ENCODE results near the gene GNAQ. TPM values are rescaled to one million over a fixed set of nuclear protein-coding genes. Genes with fewer than 3 reads are reported as not detected.

Gene GNAQ
- total RNA-seq, 1 donor from 2014 or later, result 35.4 TPM

- no peak overlapping the region for H3K4me3 ChIP-seq (ENCODE audit: low read depth, low read length)
- H3K36me3 ChIP-seq (ENCODE audit: control insufficient read depth, insufficient read depth, low read length), result no peaks in the 10 kb centered on the region
- DNase-seq (ENCODE audit: low read depth), result no peak
- TF ChIP-seq CTCF (IDR thresholded peaks at IDR 0.05; ENCODE audit: insufficient read depth, low read length, poor library complexity, severe bottlenecking), result no peak
- H3K27me3 ChIP-seq (ENCODE audit: control insufficient read depth, insufficient read depth, low read length), result no peaks in the 10 kb centered on the region
Observed at GRCh38 chr9:77912895-77913693, 118.5 kb downstream of the GNAQ start.

- no peaks in the 10 kb centered on the region for H3K36me3 ChIP-seq (ENCODE audit: control insufficient read depth, insufficient read depth, low read length)
- no peak for TF ChIP-seq CTCF (IDR thresholded peaks at IDR 0.05; ENCODE audit: insufficient read depth, low read length, poor library complexity, severe bottlenecking)
- no peaks in the 10 kb centered on the region for H3K27me3 ChIP-seq (ENCODE audit: control insufficient read depth, insufficient read depth, low read length)
- no peak for DNase-seq (ENCODE audit: low read depth)
- H3K4me3 ChIP-seq (ENCODE audit: low read depth, low read length), result no peak overlapping the region
Observed at GRCh38 chr9:77911928-77912327, 119.7 kb downstream of the GNAQ start.

GRCh38 chr9:77910194-77910621 lies 121.4 kb downstream of the GNAQ start:
- H3K36me3 ChIP-seq (ENCODE audit: control insufficient read depth, insufficient read depth, low read length), result no peaks in the 10 kb centered on the region
- no peak for DNase-seq (ENCODE audit: low read depth)
- no peak overlapping the region for H3K4me3 ChIP-seq (ENCODE audit: low read depth, low read length)
- H3K27me3 ChIP-seq (ENCODE audit: control insufficient read depth, insufficient read depth, low read length), result no peaks in the 10 kb centered on the region
- TF ChIP-seq CTCF (IDR thresholded peaks at IDR 0.05; ENCODE audit: insufficient read depth, low read length, poor library complexity, severe bottlenecking), result no peak

- no peak for DNase-seq (ENCODE audit: low read depth)
- TF ChIP-seq CTCF (IDR thresholded peaks at IDR 0.05; ENCODE audit: insufficient read depth, low read length, poor library complexity, severe bottlenecking), result no peak
- no peak overlapping the region for H3K4me3 ChIP-seq (ENCODE audit: low read depth, low read length)
- H3K36me3 ChIP-seq (ENCODE audit: control insufficient read depth, insufficient read depth, low read length), result no peaks in the 10 kb centered on the region
- no peaks in the 10 kb centered on the region for H3K27me3 ChIP-seq (ENCODE audit: control insufficient read depth, insufficient read depth, low read length)
Observed at GRCh38 chr9:77909306-77909705, 122.3 kb downstream of the GNAQ start.

- no peak overlapping the region for H3K4me3 ChIP-seq (ENCODE audit: low read depth, low read length)
- H3K36me3 ChIP-seq (ENCODE audit: control insufficient read depth, insufficient read depth, low read length), result no peaks in the 10 kb centered on the region
- no peak for TF ChIP-seq CTCF (IDR thresholded peaks at IDR 0.05; ENCODE audit: insufficient read depth, low read length, poor library complexity, severe bottlenecking)
- DNase-seq (ENCODE audit: low read depth), result no peak
- H3K27me3 ChIP-seq (ENCODE audit: control insufficient read depth, insufficient read depth, low read length), result no peaks in the 10 kb centered on the region
Observed at GRCh38 chr9:77908293-77908692, 123.3 kb downstream of the GNAQ start.

GRCh38 chr9:77907585-77907984 lies 124.0 kb downstream of the GNAQ start:
- Histone ChIP-seq H3K27me3 (ENCODE audit: control insufficient read depth, insufficient read depth, low read length) (no peaks in the 10 kb centered on the region), H3K4me3 (ENCODE audit: low read depth, low read length) (no peak overlapping the region), H3K36me3 (ENCODE audit: control insufficient read depth, insufficient read depth, low read length) (no peaks in the 10 kb centered on the region)
- TF ChIP-seq CTCF (IDR thresholded peaks at IDR 0.05; ENCODE audit: insufficient read depth, low read length, poor library complexity, severe bottlenecking), result no peak
- DNase-seq (ENCODE audit: low read depth), result no peak

Measured in kidney epithelial cell (primary cell).